HT1080 (cell line): Measurements from ENCODE around the gene SLC38A1. TPM values are rescaled to one million over a fixed set of nuclear protein-coding genes. Genes with fewer than 3 reads are reported as not detected.
"Not testable (repeated sequence)": the region's sequence is repeated elsewhere in the genome, so short reads cannot be mapped to it uniquely, and the experiment has no call there.

Source experiments
- DNase-seq: peaks from one replicate; pipeline ENCODE4 v3.0.0-alpha.2; 2015; ENCODE audit warnings: low read depth
- total RNA-seq: library from RNA; depleted of rRNA; stranded (reverse); fragments of >200 nt; shearing (Covaris generic); gene quantifications from 2 replicates; pipeline ENCODE4 v1.2.3, GENCODE V29; 2014

SLC38A1 gene
- total RNA-seq, 1 experiment from 2014 or later: 16.9 TPM

- DNase-seq: no peak
Observed at GRCh38 chr12:46265102-46265501, 3.7 kb downstream of the SLC38A1 start.

GRCh38 chr12:46264057-46264456 lies 4.8 kb downstream of the SLC38A1 start:
- no peak for DNase-seq

GRCh38 chr12:46263140-46264016 lies 5.5 kb downstream of the SLC38A1 start:
- no peak for DNase-seq

GRCh38 chr12:46261646-46262045 lies 7.2 kb downstream of the SLC38A1 start:
- DNase-seq: no peak

GRCh38 chr12:46260913-46261476 lies 7.8 kb downstream of the SLC38A1 start:
- no peak for DNase-seq

GRCh38 chr12:46260124-46260912 lies 8.5 kb downstream of the SLC38A1 start:
- DNase-seq: no peak

GRCh38 chr12:46259713-46260112 lies 9.1 kb downstream of the SLC38A1 start:
- DNase-seq: no peak

GRCh38 chr12:46259071-46259470 lies 9.8 kb downstream of the SLC38A1 start:
- no peak for DNase-seq

- no peak for DNase-seq
Observed at GRCh38 chr12:46258129-46258528, 10.7 kb downstream of the SLC38A1 start.

- no peak for DNase-seq
Observed at GRCh38 chr12:46256942-46257341, 11.9 kb downstream of the SLC38A1 start.

- no peak for DNase-seq
Observed at GRCh38 chr12:46253544-46254162, 15.2 kb downstream of the SLC38A1 start.

- DNase-seq: not testable (repeated sequence)
Observed at GRCh38 chr12:46251994-46252393, 16.8 kb downstream of the SLC38A1 start.

- not testable (repeated sequence) for DNase-seq
Observed at GRCh38 chr12:46249960-46250359, 18.9 kb downstream of the SLC38A1 start.

GRCh38 chr12:46246021-46246700 lies 22.7 kb downstream of the SLC38A1 start:
- no peak for DNase-seq

GRCh38 chr12:46244997-46245396 lies 23.8 kb downstream of the SLC38A1 start:
- DNase-seq: no peak

GRCh38 chr12:46244273-46244915 lies 24.4 kb downstream of the SLC38A1 start:
- DNase-seq: no peak

- no peak for DNase-seq
Observed at GRCh38 chr12:46242569-46242968, 26.3 kb downstream of the SLC38A1 start.

- DNase-seq: no peak
Observed at GRCh38 chr12:46240436-46240835, 28.4 kb downstream of the SLC38A1 start.

GRCh38 chr12:46238821-46239220 lies 30.0 kb downstream of the SLC38A1 start:
- no peak for DNase-seq

GRCh38 chr12:46237371-46238045 lies 31.3 kb downstream of the SLC38A1 start:
- DNase-seq: no peak
